ENCODE results near the gene RASAL2.

- TF ChIP-seq POLR2A (IDR thresholded peaks at IDR 0.05) (no peak), CTCF (IDR thresholded peaks at IDR 0.05) (no peak)
Measured at GRCh38 chr1:178362747-178363146, 268.8 kb downstream of the RASAL2 start.
